Endodermal cell (in vitro differentiated cells): ENCODE data around the gene RAPSN. TPM values are rescaled to one million over a fixed set of nuclear protein-coding genes. Genes with fewer than 3 reads are reported as not detected.

Experiments used
- DNase-seq: peaks from one replicate; pipeline ENCODE4 v3.0.0-alpha.2; 2017
- H3K27ac ChIP-seq: 2 replicates; pipeline ENCODE4 v1.5.1; 2013; ENCODE audit warnings: mild to moderate bottlenecking, low read depth, low read length, moderate library complexity
- H3K27me3 ChIP-seq: 2 replicates; pipeline ENCODE4 v1.6.1; 2013; ENCODE audit warnings: mild to moderate bottlenecking, low read length, moderate library complexity; ENCODE audit not compliant: insufficient read depth, control insufficient read depth, poor library complexity, severe bottlenecking
- H3K36me3 ChIP-seq: 2 replicates; pipeline ENCODE4 v1.7.0; 2013; ENCODE audit warnings: mild to moderate bottlenecking, low read length, moderate library complexity; ENCODE audit not compliant: control insufficient read depth, insufficient read depth
- H3K4me1 ChIP-seq: one replicate; pipeline ENCODE4 v1.7.0; 2013; ENCODE audit warnings: low read length; ENCODE audit not compliant: control insufficient read depth, insufficient read depth
- H3K4me3 ChIP-seq: 2 replicates; pipeline ENCODE4 v1.5.1; 2013; ENCODE audit warnings: mild to moderate bottlenecking, low read length, moderate library complexity
- H3K9ac ChIP-seq: 2 replicates; pipeline ENCODE4 v1.6.1; 2013; ENCODE audit warnings: mild to moderate bottlenecking, low read length, moderate library complexity; ENCODE audit not compliant: poor library complexity, severe bottlenecking; ENCODE audit errors: extremely low read depth
- H3K9me3 ChIP-seq: 2 replicates; pipeline ENCODE4 v1.6.1; 2013; ENCODE audit warnings: mild to moderate bottlenecking, low read length, moderate library complexity; ENCODE audit not compliant: control insufficient read depth
- H3K27ac Mint-ChIP-seq: 2 replicates; pipeline ENCODE4 v1.8.0; 2020; ENCODE audit warnings: mixed read lengths
- H3K27me3 Mint-ChIP-seq: 2 replicates; pipeline ENCODE4 v1.8.0; 2021; ENCODE audit warnings: mild to moderate bottlenecking, mixed read lengths; ENCODE audit not compliant: insufficient read depth
- H3K36me3 Mint-ChIP-seq: 2 replicates; pipeline ENCODE4 v1.8.0; 2020; ENCODE audit warnings: low read depth, mixed read lengths
- H3K4me1 Mint-ChIP-seq: 2 replicates; pipeline ENCODE4 v1.8.0; 2020; ENCODE audit warnings: mixed read lengths
- H3K4me3 Mint-ChIP-seq: 2 replicates; pipeline ENCODE4 v1.8.0; 2020; ENCODE audit warnings: mild to moderate bottlenecking, moderate library complexity, mixed read lengths
- H3K9me3 Mint-ChIP-seq: 2 replicates; pipeline ENCODE4 v1.8.0; 2020; ENCODE audit warnings: mild to moderate bottlenecking, mixed read lengths
- WGBS, 2 experiments: methylation state at CpG; one replicate each; pipeline versions ENCODE4 v1.1.5 to v1.1.7; 2013; ENCODE audit warnings: missing lambda C conversion rate in 2 of 2, mixed read lengths in 1 of 2; ENCODE audit not compliant: insufficient coverage in 1 of 2, insufficient read length in 1 of 2; 5-methylcytosine and 5-hydroxymethylcytosine counted together
- long read RNA-seq, 4 experiments: library from polyadenylated mRNA in 2 of 4; library from RNA in 1 of 4; library from capped mRNA in 1 of 4; stranded (forward) in 3 of 4; unstranded in 1 of 4; transcript quantifications; one replicate each; pipeline ENCODE4 v2.0.0, GENCODE V29; 2020 to 2021; ENCODE audit warnings: inconsistent platforms in 1 of 4
- polyA plus RNA-seq, 2 experiments: library from polyadenylated mRNA; stranded (reverse); fragments of 50-300 nt; gene quantifications; one replicate each; pipeline ENCODE4 v1.2.3, GENCODE V29; 2013
- total RNA-seq, 2 donors: library from RNA; stranded (reverse); fragmentation: NEBNext Ultra II Directional in 1 of 2; extraction: Animal tissue kit (Norgen Biotek cat#: 25700) in 1 of 2; gene quantifications; 2 replicates in 1 of 2; 3 replicates in 1 of 2; pipeline ENCODE4 v1.2.1, GENCODE V29; 2021
- TF ChIP-seq, protein P1 (sequence below): fragments of 200-600 bp; sonication (generic); conservative IDR thresholded peaks from 2 replicates; pipeline ENCODE4 v1.5.0; 2021; ENCODE audit warnings: antibody characterized with exemption, mild to moderate bottlenecking

Gene RAPSN
- under 1 TPM; 0.40 to 0.64 TPM for total RNA-seq
- not detected for polyA plus RNA-seq (2013, experiment 1 of 2)
- polyA plus RNA-seq (2013, experiment 2 of 2), result 0.33 TPM
- long read RNA-seq, experiment 1, result 0 reads
- long read RNA-seq, experiment 2, result 0 reads
- long read RNA-seq, experiment 3, partial matches to known transcripts, result 1 of 1 reads
- long read RNA-seq, experiment 3, other reads (novel, unspliced or antisense), result 0 of 1 reads
- long read RNA-seq, experiment 4, result 0 reads

DNA sequence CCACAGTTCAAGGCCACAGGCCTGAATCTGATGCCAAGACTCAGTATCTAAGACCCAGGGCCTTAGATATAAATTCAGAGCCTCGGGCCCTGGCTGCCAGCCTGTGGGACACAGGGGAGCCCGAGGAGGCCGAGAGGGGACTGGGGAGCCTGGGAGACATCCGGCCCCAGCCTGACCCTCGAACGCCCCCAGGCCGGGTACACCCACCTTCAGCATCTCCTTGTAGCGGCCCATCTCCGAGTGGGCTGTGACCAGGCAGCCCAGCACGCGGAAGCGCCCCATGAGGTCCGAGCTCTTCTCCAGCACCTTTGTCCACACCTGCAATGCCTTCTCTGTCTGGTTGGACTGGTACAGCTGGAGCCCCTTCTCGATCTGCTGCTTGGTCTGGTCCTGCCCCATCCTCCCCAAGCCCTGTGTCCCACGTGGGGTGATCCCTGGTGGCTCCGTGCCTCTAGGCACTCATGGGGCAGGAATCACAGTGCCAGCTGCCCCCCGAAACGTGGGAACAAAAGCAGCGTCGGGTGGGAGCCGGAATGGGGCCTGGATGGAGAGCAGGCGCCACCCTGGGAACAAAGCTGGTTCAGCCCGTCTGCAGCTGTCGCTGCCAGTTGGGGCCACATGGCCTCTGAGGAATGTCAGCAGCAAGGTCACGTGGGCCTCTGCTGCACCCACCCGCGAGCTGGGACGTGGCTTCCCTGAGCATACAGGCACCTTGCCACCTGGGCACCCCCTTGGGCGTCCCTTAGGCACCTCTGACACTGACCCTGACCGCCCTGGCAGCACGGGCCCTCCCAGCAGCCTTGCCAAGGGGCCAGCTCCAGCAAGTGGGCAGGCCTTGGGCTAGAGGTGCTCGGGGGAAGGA is at the start of gene RAPSN:
RAPSN (minus strand) TSS at position 571 of the 862 bp plus-strand sequence; CDS start at position 399, 172 bp downstream.
- Histone ChIP-seq H3K9ac (no peak within 1 kb of the TSS), H3K36me3 (no peaks in the 10 kb centered on the region)
- H3K36me3 Mint-ChIP-seq, result peaks cover 4% of the 10 kb centered on the region

DNA sequence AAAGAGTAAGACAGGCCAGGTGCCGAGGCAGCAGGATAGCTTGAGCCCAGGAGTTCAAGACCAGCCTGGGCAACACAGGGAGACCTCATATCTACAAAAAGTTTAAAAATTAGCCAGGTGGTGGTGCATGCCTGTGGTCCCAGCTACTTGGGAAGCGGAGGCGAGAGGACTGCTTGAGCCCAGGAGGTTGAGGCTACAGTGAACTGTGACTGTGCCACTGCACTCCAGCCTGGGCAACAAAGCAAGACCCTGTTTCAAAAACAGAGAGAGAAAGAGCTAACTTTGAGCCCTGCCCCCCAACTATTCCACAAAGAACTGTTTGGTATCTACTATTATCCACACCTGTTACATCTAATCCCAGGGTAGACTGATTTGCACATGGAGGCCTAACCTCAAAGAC is 49.2 kb upstream of the RAPSN start:
- H3K27ac Mint-ChIP-seq, result peak overlapping the region; percentile 9
- H3K9me3 Mint-ChIP-seq, result no peaks in the 10 kb centered on the region
- no peaks in the 10 kb centered on the region for H3K9me3 ChIP-seq
- peaks cover 14% of the 10 kb centered on the region for H3K36me3 Mint-ChIP-seq
- H3K36me3 ChIP-seq, result peaks cover 81% of the 10 kb centered on the region
- H3K27me3 Mint-ChIP-seq, result no peaks in the 10 kb centered on the region
- H3K4me3 Mint-ChIP-seq, result no peak overlapping the region
- peaks cover 37% of the 10 kb centered on the region for H3K4me1 Mint-ChIP-seq
- DNase-seq, result no peak
- H3K27ac ChIP-seq, result no peak overlapping the region
- no peaks in the 10 kb centered on the region for H3K27me3 ChIP-seq
- H3K9ac ChIP-seq, result no peak overlapping the region
- TF ChIP-seq, protein P1, sequence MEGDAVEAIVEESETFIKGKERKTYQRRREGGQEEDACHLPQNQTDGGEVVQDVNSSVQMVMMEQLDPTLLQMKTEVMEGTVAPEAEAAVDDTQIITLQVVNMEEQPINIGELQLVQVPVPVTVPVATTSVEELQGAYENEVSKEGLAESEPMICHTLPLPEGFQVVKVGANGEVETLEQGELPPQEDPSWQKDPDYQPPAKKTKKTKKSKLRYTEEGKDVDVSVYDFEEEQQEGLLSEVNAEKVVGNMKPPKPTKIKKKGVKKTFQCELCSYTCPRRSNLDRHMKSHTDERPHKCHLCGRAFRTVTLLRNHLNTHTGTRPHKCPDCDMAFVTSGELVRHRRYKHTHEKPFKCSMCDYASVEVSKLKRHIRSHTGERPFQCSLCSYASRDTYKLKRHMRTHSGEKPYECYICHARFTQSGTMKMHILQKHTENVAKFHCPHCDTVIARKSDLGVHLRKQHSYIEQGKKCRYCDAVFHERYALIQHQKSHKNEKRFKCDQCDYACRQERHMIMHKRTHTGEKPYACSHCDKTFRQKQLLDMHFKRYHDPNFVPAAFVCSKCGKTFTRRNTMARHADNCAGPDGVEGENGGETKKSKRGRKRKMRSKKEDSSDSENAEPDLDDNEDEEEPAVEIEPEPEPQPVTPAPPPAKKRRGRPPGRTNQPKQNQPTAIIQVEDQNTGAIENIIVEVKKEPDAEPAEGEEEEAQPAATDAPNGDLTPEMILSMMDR, result no peak
- WGBS, 2 experiments, result 98 to 100% methylated on average over 3 of the region's 3 CpGs
- H3K4me3 ChIP-seq, result no peak overlapping the region
- H3K4me1 ChIP-seq, result peaks cover 16% of the 10 kb centered on the region

More for the DNA sequence above, at the start of gene RAPSN:
- Mint-ChIP-seq H3K9me3 (no peaks in the 10 kb centered on the region), H3K27me3 (no peaks in the 10 kb centered on the region), H3K4me3 (no peak within 1 kb of the TSS), H3K27ac (no peak within 1 kb of the TSS), H3K4me1 (no peaks in the 10 kb centered on the region)
- Histone ChIP-seq H3K27me3 (no peaks in the 10 kb centered on the region), H3K4me3 (no peak within 1 kb of the TSS), H3K4me1 (no peaks in the 10 kb centered on the region), H3K27ac (no peak within 1 kb of the TSS), H3K9me3 (no peaks in the 10 kb centered on the region)
- TF ChIP-seq, protein P1, result no peak
- DNase-seq, result no peak
- 92 to 94% methylated on average over 11 to 32 of the region's 32 CpGs for WGBS, 2 experiments

DNA sequence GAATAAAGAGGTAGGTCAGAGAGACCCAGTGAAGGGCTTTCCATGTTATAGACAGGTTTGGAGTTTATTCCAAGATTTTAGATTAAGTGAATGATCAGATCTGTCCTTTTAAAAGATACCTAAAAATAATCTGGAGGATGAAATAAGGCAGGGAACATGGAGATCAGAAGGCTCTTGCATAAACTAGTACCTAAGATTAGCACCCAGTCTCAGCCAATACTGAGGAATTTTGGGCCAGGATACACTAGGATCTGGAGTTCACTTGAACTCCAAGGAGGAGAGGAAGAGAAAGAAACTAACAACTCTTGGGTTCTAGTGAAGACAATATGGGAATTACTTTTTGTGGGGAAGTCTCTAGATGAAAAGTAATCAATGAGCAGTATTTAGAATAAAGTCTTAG is 47.9 kb upstream of the RAPSN start:
- H3K4me1 ChIP-seq, result peaks cover 16% of the 10 kb centered on the region
- H3K27me3 Mint-ChIP-seq, result no peaks in the 10 kb centered on the region
- no peaks in the 10 kb centered on the region for H3K9me3 Mint-ChIP-seq
- H3K9ac ChIP-seq, result no peak overlapping the region
- peaks cover 22% of the 10 kb centered on the region for H3K36me3 Mint-ChIP-seq
- no peak overlapping the region for H3K4me3 ChIP-seq
- no peak overlapping the region for H3K4me3 Mint-ChIP-seq
- peaks cover 34% of the 10 kb centered on the region for H3K4me1 Mint-ChIP-seq
- no peak overlapping the region for H3K27ac Mint-ChIP-seq
- H3K27me3 ChIP-seq, result no peaks in the 10 kb centered on the region
- H3K36me3 ChIP-seq, result peaks cover 84% of the 10 kb centered on the region
- H3K9me3 ChIP-seq, result no peaks in the 10 kb centered on the region
- H3K27ac ChIP-seq, result no peak overlapping the region
- no peak for DNase-seq
- TF ChIP-seq, protein P1, result no peak
